Epithelial cell of esophagus (primary cell): ENCODE data around the gene SLC2A9.

Source experiments
- DNase-seq: peaks from one replicate; pipeline ENCODE4 v3.0.0; 2010; ENCODE audit warnings: low read depth
- H3K4me3 ChIP-seq: 2 replicates; pipeline ENCODE4 v1.5.1; 2011; ENCODE audit warnings: mild to moderate bottlenecking, low read length, control low read depth
- CTCF ChIP-seq: IDR thresholded peaks from 2 replicates; pipeline ENCODE4 v1.5.1; 2011; ENCODE audit warnings: low read depth, mild to moderate bottlenecking, low read length, control low read depth, inconsistent platforms; ENCODE audit not compliant: insufficient read depth; ENCODE audit errors: missing control alignments

Gene SLC2A9

DNA sequence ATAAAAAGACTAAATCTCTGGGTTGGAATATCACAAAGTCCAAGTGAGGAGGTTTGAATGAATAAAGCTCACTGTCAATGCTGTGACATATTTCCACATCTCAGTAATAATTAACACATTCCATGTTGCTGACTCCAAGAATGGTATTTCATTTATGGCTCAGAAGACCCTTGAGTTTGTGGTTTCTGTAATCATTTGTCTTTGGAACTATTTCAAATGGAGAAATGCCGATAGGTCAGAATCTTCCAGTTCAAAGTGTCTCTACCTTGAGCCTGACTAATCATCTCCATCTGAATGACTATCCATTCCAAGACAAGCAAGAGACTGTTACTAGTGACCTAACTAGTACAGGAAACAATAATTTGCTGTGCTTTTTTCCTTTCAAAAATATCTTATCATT is 24.2 kb upstream of the SLC2A9 start:
- no peak for TF ChIP-seq CTCF
- DNase-seq = peak; percentile 45
- H3K4me3 ChIP-seq = no peak overlapping the region

- DNase-seq = no peak
- no peak for TF ChIP-seq CTCF
- no peak overlapping the region for H3K4me3 ChIP-seq
Measured at GRCh38 chr4:10041036-10041435, 19.7 kb upstream of the SLC2A9 start.

DNA sequence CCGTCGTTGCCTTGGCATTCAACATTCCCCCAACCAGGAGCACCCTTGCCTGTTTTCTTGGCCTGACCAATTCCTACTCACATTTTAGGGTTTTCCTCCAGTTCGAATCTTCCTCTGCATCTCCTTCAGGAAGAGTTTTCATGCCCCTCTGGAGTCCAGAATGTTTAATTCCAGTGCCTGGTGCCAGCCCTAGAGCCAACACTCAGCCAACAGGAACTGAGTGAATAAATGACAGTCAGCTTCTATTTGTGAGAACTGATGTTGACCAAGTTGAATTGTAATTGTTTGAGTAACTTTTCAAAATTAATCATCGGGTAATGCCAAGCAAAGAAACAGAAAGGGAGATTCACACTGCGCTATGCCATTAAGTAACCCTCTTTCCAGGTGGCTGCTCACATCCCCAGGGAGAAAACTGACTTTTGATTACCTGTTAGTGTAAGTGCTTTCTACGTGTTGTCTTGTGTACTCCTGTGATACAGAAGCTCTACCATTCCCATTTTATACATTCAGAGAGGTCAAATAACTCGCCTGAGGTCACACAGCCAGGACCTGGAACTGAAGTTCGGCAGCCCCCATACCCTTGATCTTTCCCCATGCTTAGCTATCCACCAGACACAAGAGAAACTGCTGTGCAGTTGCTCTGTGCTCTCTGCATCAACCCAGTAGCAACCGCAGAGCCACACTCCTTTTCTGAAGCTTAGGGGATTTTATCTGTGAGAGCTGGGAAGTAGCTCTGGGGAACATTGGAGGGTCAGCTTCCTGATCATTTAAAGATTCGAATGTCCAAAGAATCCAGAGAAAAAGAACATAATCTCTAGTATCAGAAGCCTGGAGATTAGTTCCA is 19.0 kb upstream of the SLC2A9 start:
- H3K4me3 ChIP-seq = no peak overlapping the region
- no peak for DNase-seq
- TF ChIP-seq CTCF = no peak

DNA sequence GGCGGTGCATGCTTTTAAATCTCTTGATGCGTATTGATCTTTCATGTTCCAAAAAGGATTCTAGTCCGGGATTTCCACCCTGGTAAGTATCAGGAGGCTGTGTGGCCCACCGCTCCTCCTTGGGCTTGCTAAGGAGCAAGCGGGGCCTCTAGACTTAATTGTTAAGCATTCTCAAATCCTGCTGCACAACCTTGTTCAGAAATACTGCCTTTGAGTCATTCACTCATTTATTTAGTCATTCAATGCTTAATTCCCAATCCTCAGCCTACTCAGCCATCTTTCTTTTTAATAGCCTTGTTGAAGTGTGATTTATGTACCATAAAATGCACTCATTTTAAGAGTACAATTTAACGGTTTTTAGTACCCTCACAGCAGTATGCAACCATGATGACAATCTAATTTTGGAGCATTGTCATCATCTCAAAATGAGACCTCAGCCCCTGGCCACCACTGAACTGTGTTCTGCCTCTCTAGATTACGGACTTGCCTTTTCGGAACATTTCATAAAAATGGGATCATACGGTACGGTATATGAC is 15.6 kb upstream of the SLC2A9 start:
- TF ChIP-seq CTCF = no peak

GRCh38 chr4:10035130-10035529 is 13.8 kb upstream of the SLC2A9 start:
- no peak overlapping the region for H3K4me3 ChIP-seq
- TF ChIP-seq CTCF = no peak
- DNase-seq = no peak

More for the DNA sequence above, 15.6 kb upstream of the SLC2A9 start:
- no peak overlapping the region for H3K4me3 ChIP-seq
- DNase-seq = no peak

DNA sequence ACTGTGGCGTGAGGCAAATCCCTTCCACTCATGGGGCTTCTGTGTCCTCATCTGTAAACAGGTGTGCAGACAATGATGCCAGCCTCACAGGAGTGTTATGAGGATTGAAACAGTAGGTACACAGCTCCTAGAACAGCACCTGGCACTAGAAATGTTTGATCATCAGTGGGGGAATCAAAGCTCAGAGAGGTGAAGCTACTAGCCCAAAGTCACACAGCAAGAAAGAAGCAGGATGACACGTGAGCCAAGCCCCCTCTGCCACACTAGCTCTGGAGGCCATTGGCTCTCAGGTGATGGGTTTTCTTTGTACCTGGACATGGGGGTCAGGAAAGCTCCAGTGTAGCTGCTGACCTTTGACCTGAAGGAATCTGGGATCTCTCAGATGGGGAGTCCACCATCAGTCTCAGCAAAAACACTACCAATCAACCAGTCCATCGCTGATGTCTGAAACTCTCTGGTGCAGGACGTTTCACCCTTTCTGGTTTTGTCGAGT is 13.4 kb upstream of the SLC2A9 start:
- H3K4me3 ChIP-seq = no peak overlapping the region
- DNase-seq = no peak
- TF ChIP-seq CTCF = no peak
